HFF-Myc (cell line): Measurements from ENCODE around the gene RGS16.
A peak's percentile ranks its signal among the peaks of the same experiment; 100 is the strongest.

ENCODE experiments used
- DNase-seq: peaks from one replicate; pipeline ENCODE4 v3.0.0-alpha.2; 2011; ENCODE audit warnings: low read depth; ENCODE audit errors: extremely low read depth
- H3K4me3 ChIP-seq: replicated peaks from 2 replicates; pipeline ENCODE4 v1.5.1; 2011; ENCODE audit warnings: low read depth, mild to moderate bottlenecking, control low read depth, low read length
- CTCF ChIP-seq: IDR thresholded peaks from 2 replicates; pipeline ENCODE4 v1.5.1; 2012; ENCODE audit warnings: mild to moderate bottlenecking, low read depth, low read length, control low read depth; ENCODE audit errors: missing control alignments

Gene RGS16

DNA sequence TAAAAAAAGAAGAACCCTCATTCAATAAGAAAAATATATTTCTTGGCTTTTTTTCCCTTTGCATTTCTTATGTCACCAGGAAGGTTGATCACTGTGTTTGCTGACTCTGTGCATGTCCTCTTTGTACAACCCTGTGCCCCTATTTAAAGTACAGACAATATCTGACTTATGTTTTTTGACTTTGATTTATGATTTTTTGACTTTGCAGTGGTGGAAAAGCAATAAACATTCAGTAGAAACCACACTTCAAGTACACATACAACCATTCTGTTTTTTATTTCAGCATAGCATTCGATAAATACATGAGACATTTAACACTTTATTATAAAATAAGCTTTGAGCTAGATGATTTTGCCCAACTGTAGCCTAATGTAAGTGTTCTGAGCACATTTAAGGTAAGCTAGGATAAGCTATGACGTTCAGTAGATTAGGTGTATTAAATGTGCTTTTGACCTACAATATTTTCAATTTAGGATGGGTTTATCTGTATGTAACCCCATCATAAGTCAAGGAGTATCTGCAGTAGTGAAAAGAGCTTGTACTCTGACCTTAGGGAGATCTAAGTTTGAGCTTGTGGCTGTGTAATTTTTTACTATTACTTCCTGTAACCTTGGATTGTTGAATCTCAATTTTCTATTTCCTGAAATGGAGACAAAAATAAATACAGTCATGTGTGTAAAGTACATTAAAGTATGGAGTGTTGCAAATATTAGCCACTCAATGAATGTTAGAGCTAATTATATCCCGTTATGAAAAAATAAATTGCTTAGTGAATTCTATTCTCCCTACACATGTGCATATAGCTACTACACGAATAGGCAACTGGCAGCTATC lies 16.3 kb downstream of the RGS16 start:
- H3K4me3 ChIP-seq: peak overlapping the region; percentile 61
- no peak for DNase-seq
- no peak for TF ChIP-seq CTCF

DNA sequence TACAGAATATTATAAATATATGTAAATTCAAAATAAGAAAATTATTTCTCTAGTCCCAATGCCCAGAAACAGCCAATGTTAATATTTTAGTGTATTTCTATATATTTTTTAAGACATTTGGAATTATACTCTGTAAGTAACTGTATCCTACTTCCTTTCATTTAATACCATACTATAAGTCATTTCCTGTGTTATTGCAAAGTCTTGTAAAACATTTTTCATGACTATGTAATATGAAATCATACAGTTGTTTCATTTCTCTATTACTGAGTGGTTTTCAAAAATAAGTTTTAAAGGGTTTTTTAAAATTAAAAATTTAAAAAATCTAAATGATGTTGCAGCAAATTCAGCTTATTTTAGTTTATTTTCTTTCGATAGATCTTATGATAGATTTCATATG lies 17.1 kb downstream of the RGS16 start:
- no peak for TF ChIP-seq CTCF
- no peak for DNase-seq
- H3K4me3 ChIP-seq: no peak overlapping the region

DNA sequence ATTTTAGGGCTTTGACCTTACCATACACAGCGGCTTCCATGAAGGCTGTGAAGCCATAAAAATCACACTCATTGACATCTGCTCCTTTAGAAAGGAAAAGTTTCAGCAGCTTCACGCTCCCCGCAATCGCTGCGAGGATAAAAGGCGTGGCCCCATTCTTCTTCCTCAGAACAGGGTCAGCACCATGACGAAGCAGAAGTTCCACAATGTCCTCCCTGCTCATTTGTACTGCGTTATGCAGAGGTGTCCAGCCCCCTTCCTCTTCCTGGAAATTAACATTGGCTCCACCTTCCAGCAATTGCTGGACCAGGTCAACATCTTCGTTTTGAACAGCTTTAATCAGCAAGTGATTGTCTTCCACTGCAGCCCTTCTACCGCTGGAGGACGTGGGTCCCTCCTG lies 17.8 kb downstream of the RGS16 start:
- DNase-seq: no peak
- H3K4me3 ChIP-seq: no peak overlapping the region
- no peak for TF ChIP-seq CTCF

- no peak for DNase-seq
- TF ChIP-seq CTCF: no peak
- no peak overlapping the region for H3K4me3 ChIP-seq
These were observed 19.4 kb downstream of the RGS16 start for GRCh38 chr1:182584746-182585145.

DNA sequence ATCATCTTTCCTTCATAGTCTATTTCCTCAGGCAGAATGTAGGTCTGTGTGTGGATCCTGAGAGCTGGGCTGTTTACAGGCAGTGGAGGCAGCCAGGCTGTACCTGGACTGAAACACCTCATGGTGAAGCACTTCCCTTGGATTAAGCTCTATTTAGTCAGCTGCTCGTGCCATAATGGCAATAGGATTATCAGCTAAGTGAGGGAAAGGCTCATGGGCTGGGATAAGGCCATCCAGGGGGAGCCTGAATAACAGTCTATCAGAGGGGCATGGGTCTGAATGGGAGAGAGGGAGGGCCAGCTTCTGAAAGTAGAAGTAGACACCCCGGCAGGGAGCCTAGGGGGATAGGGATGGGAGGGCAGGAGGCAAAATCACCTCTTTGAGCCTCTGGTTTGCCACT lies 23.5 kb downstream of the RGS16 start:
- no peak for TF ChIP-seq CTCF
- no peak for DNase-seq

GRCh38 chr1:182575540-182576149 lies 28.5 kb downstream of the RGS16 start:
- DNase-seq: no peak
- no peak overlapping the region for H3K4me3 ChIP-seq
- TF ChIP-seq CTCF: no peak

More for the DNA sequence above, 23.5 kb downstream of the RGS16 start:
- H3K4me3 ChIP-seq: no peak overlapping the region
